ENCODE data around the gene CBARP.

CBARP gene

GRCh38 chr19:1259876-1260748 is 22.3 kb upstream of the CBARP start:
- Histone ChIP-seq H4K20me1 (ENCODE audit: insufficient read depth, low read length) (no peaks in the 10 kb centered on the region), H3K9ac (ENCODE audit: low read length) (peak overlapping the region; percentile 77)
- no peak for TF ChIP-seq EZH2phosphoT487 (IDR thresholded peaks at IDR 0.05; ENCODE audit: low read depth)
- TF ChIP-seq, protein P1, sequence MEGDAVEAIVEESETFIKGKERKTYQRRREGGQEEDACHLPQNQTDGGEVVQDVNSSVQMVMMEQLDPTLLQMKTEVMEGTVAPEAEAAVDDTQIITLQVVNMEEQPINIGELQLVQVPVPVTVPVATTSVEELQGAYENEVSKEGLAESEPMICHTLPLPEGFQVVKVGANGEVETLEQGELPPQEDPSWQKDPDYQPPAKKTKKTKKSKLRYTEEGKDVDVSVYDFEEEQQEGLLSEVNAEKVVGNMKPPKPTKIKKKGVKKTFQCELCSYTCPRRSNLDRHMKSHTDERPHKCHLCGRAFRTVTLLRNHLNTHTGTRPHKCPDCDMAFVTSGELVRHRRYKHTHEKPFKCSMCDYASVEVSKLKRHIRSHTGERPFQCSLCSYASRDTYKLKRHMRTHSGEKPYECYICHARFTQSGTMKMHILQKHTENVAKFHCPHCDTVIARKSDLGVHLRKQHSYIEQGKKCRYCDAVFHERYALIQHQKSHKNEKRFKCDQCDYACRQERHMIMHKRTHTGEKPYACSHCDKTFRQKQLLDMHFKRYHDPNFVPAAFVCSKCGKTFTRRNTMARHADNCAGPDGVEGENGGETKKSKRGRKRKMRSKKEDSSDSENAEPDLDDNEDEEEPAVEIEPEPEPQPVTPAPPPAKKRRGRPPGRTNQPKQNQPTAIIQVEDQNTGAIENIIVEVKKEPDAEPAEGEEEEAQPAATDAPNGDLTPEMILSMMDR (IDR thresholded peaks at IDR 0.05; ENCODE audit: low read depth, low read length) = no peak

DNA sequence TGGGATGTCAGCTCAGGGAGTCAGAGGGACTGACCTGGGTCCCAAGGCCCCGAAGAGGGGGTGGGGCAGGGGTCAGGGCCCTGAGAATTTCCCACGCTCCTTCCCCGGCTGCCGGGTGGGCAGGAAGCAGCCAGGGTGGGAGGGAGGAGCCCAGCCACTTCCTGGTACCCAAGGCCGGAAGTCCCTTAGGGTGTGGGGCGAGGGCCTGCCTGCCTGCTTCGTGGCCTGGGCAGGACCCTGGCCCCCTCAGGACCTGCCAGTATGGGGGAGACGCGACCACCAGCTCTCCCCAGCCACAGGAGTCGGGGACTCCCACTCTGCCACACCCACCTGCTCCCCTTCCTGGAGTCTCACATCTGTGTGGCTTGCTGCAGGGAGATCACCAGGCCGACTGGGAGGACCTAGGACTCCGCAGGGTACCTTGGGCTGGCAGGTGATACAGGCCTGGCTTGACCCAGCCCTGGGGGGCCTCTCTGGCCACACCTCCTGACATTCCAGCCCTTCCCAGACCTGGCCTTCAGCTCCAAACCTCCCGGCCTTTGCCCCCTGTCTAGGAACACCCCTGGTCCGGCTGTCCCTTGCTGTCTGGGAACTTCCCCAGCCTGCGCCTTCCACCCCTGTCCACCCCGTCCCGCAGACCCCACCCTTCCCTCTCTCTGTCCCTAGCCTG is 21.5 kb upstream of the CBARP start:
- Histone ChIP-seq H3K79me2 (ENCODE audit: low read length) (peaks cover 19% of the 10 kb centered on the region), H3K9me3 (ENCODE audit: insufficient read depth, low read length) (no peaks in the 10 kb centered on the region), H3K27ac (ENCODE audit: low read length) (peak overlapping the region; percentile 89), H4K20me1 (ENCODE audit: insufficient read depth, low read length) (peaks cover under 1% of the 10 kb centered on the region; the same call in 1 of the 2 replicates), H3K4me2 (ENCODE audit: low read length) (peak overlapping the region; percentile 96), H2AFZ (ENCODE audit: low read depth, low read length) (no peak overlapping the region), H3K4me1 (ENCODE audit: low read length) (peaks cover 37% of the 10 kb centered on the region), H3K27me3 (ENCODE audit: low read depth, low read length) (no peaks in the 10 kb centered on the region), H3K36me3 (replicated peaks; ENCODE audit: low read depth, low read length) (peaks cover 32% of the 10 kb centered on the region), H3K9ac (ENCODE audit: low read length) (peak overlapping the region; percentile 77), H3K4me3 (ENCODE audit: low read length) (peak overlapping the region; percentile 77)
- TF ChIP-seq EZH2phosphoT487 (IDR thresholded peaks at IDR 0.05; ENCODE audit: low read depth) = no peak

More at GRCh38 chr19:1259876-1260748, 22.3 kb upstream of the CBARP start:
- peaks cover 24% of the 10 kb centered on the region for H3K36me3 ChIP-seq (replicated peaks; ENCODE audit: low read depth, low read length)
- H3K9me3 ChIP-seq (ENCODE audit: insufficient read depth, low read length) = no peaks in the 10 kb centered on the region
- H3K4me1 ChIP-seq (ENCODE audit: low read length) = peaks cover 43% of the 10 kb centered on the region
- peak overlapping the region; percentile 89 for H3K27ac ChIP-seq (ENCODE audit: low read length)
- H3K27me3 ChIP-seq (ENCODE audit: low read depth, low read length) = no peaks in the 10 kb centered on the region
- peak overlapping the region; percentile 96 for H3K4me2 ChIP-seq (ENCODE audit: low read length)
- H3K4me3 ChIP-seq (ENCODE audit: low read length) = peak overlapping the region; percentile 77
- H3K79me2 ChIP-seq (ENCODE audit: low read length) = peaks cover 11% of the 10 kb centered on the region; the same call in 1 of the 2 replicates
- no peak overlapping the region for H2AFZ ChIP-seq (ENCODE audit: low read depth, low read length)

DNA sequence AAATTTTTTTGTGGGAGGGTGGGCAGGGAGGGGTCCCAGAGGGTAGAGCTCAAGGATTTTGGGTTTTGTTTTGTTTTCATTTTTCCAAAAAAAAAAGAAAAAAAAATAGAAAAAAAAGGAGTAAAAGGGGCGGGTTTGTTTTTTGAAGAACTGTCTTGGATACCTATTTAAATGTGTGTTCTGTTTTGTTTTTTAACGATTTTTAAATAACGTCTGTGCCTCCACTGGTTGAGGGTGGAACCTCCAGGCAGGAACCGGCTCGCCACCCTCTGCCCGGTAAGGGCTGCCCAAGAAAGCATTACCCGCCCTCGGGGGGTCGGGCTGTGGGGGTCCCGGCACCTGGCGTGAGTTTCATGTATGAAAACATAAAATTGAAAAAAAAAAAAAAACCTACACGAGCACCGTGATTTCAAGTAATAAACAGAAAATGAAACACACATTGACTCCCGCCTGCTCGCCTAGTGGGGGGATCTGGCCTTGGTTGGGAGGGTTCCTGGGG is 21.0 kb upstream of the CBARP start:
- no peak for TF ChIP-seq EZH2phosphoT487 (IDR thresholded peaks at IDR 0.05; ENCODE audit: low read depth)
- TF ChIP-seq, protein P1 (IDR thresholded peaks at IDR 0.05; ENCODE audit: low read depth, low read length) = no peak
- Histone ChIP-seq H3K27me3 (ENCODE audit: low read depth, low read length) (no peaks in the 10 kb centered on the region), H3K4me1 (ENCODE audit: low read length) (peaks cover 37% of the 10 kb centered on the region), H3K4me2 (ENCODE audit: low read length) (peak overlapping the region; percentile 96), H4K20me1 (ENCODE audit: insufficient read depth, low read length) (peaks cover 5% of the 10 kb centered on the region; the same call in 1 of the 2 replicates), H3K9ac (ENCODE audit: low read length) (peak overlapping the region; percentile 77), H3K4me3 (ENCODE audit: low read length) (peak overlapping the region; percentile 77), H3K36me3 (replicated peaks; ENCODE audit: low read depth, low read length) (peaks cover 37% of the 10 kb centered on the region), H3K27ac (ENCODE audit: low read length) (peak overlapping the region; percentile 89), H3K79me2 (ENCODE audit: low read length) (peaks cover 24% of the 10 kb centered on the region), H2AFZ (ENCODE audit: low read depth, low read length) (no peak overlapping the region), H3K9me3 (ENCODE audit: insufficient read depth, low read length) (no peaks in the 10 kb centered on the region)

- Histone ChIP-seq H2AFZ (ENCODE audit: low read depth, low read length) (no peak overlapping the region), H3K27ac (ENCODE audit: low read length) (no peak overlapping the region), H3K36me3 (replicated peaks; ENCODE audit: low read depth, low read length) (peaks cover 42% of the 10 kb centered on the region), H3K9ac (ENCODE audit: low read length) (no peak overlapping the region), H3K4me1 (ENCODE audit: low read length) (peaks cover 43% of the 10 kb centered on the region), H3K4me3 (ENCODE audit: low read length) (no peak overlapping the region), H4K20me1 (ENCODE audit: insufficient read depth, low read length) (peaks cover 11% of the 10 kb centered on the region; the same call in 1 of the 2 replicates), H3K4me2 (ENCODE audit: low read length) (peak overlapping the region; percentile 96), H3K9me3 (ENCODE audit: insufficient read depth, low read length) (no peaks in the 10 kb centered on the region), H3K79me2 (ENCODE audit: low read length) (peaks cover 31% of the 10 kb centered on the region), H3K27me3 (ENCODE audit: low read depth, low read length) (no peaks in the 10 kb centered on the region)
- no peak for TF ChIP-seq EZH2phosphoT487 (IDR thresholded peaks at IDR 0.05; ENCODE audit: low read depth)
- TF ChIP-seq, protein P1 (IDR thresholded peaks at IDR 0.05; ENCODE audit: low read depth, low read length) = no peak
Measured at GRCh38 chr19:1258163-1258492, 20.3 kb upstream of the CBARP start.
